OCI-LY1 (cell line): ENCODE measurements around the gene LRRC28.

Source experiments
- H2AFZ ChIP-seq: fragments of 200-600 bp; sonication (generic), shearing (Covaris generic); 2 replicates; pipeline ENCODE4 v1.6.0; 2014; ENCODE audit warnings: antibody characterized with exemption, mild to moderate bottlenecking, low read length
- H3F3A ChIP-seq: fragments of 200-600 bp; sonication (generic), shearing (Covaris generic); 2 replicates; pipeline ENCODE4 v1.6.0; 2014; ENCODE audit warnings: mild to moderate bottlenecking, antibody characterized with exemption, low read length, moderate library complexity; ENCODE audit not compliant: insufficient read depth
- H3K27ac ChIP-seq: fragments of 200-600 bp; sonication (generic); 2 replicates; pipeline ENCODE4 v1.5.1; 2014; ENCODE audit warnings: low read length, mixed run types, mild to moderate bottlenecking, low read depth; ENCODE audit not compliant: poor library complexity, severe bottlenecking
- H3K27me3 ChIP-seq: fragments of 200-600 bp; sonication (generic); 2 replicates; pipeline ENCODE4 v1.6.0; 2014; ENCODE audit warnings: antibody characterized with exemption, mild to moderate bottlenecking, low read length, moderate library complexity; ENCODE audit not compliant: insufficient read depth
- H3K36me3 ChIP-seq: fragments of 200-600 bp; sonication (generic); 2 replicates; pipeline ENCODE4 v1.6.1; 2014; ENCODE audit warnings: mild to moderate bottlenecking, antibody characterized with exemption, low read length, moderate library complexity, mixed read lengths; ENCODE audit not compliant: insufficient read depth
- H3K4me1 ChIP-seq: fragments of 200-600 bp; sonication (generic); 2 replicates; pipeline ENCODE4 v1.5.1; 2014; ENCODE audit warnings: mild to moderate bottlenecking, low read length, moderate library complexity; ENCODE audit not compliant: insufficient read depth, severe bottlenecking
- H3K4me2 ChIP-seq: fragments of 200-600 bp; sonication (generic), shearing (Covaris generic); 2 replicates; pipeline ENCODE4 v1.6.1; 2014; ENCODE audit warnings: low read length
- H3K4me3 ChIP-seq: fragments of 200-600 bp; sonication (generic); 2 replicates; pipeline ENCODE4 v1.5.1; 2014; ENCODE audit warnings: low read length, low read depth, mild to moderate bottlenecking, mixed read lengths; ENCODE audit not compliant: poor library complexity, severe bottlenecking
- H3K79me2 ChIP-seq: fragments of 200-600 bp; shearing (Covaris generic); 2 replicates; pipeline ENCODE4 v1.6.1; 2016; ENCODE audit warnings: mixed run types, low read length, mixed read lengths; ENCODE audit not compliant: insufficient read depth
- H3K9ac ChIP-seq: fragments of 200-600 bp; sonication (generic), shearing (Covaris generic); 2 replicates; pipeline ENCODE4 v1.6.1; 2014; ENCODE audit warnings: mild to moderate bottlenecking, low read length, mixed read lengths
- H3K9me2 ChIP-seq: fragments of 200-600 bp; sonication (generic), shearing (Covaris generic); 2 replicates; pipeline ENCODE4 v1.6.1; 2014; ENCODE audit warnings: low read depth, mild to moderate bottlenecking, low read length, mixed read lengths
- H3K9me3 ChIP-seq: fragments of 200-600 bp; shearing (Covaris generic); 2 replicates; pipeline ENCODE4 v1.6.1; 2014; ENCODE audit warnings: low read length, mixed read lengths
- H4K20me1 ChIP-seq: fragments of 200-600 bp; sonication (generic), shearing (Covaris generic); 2 replicates; pipeline ENCODE4 v1.6.0; 2016; ENCODE audit warnings: mild to moderate bottlenecking, low read length; ENCODE audit not compliant: insufficient read depth
- CTCF ChIP-seq: fragments of 200-600 bp; sonication (generic), shearing (Covaris generic); IDR thresholded peaks from 2 replicates; pipeline ENCODE4 v1.5.1; 2017; ENCODE audit warnings: mild to moderate bottlenecking, antibody characterized with exemption, low read length, moderate library complexity, mixed read lengths
- EZH2 ChIP-seq: fragments of 200-600 bp; sonication (generic), shearing (Covaris generic); IDR thresholded peaks from 2 replicates; pipeline ENCODE4 v1.8.0; 2017; ENCODE audit warnings: borderline replicate concordance, mixed run types, mild to moderate bottlenecking, antibody characterized with exemption, low read length, moderate library complexity, mixed read lengths

Gene LRRC28

GRCh38 chr15:99326235-99326634 is 75.0 kb downstream of the LRRC28 start:
- H3K79me2 ChIP-seq: no peaks in the 10 kb centered on the region
- H4K20me1 ChIP-seq: no peaks in the 10 kb centered on the region
- H3K27me3 ChIP-seq: no peaks in the 10 kb centered on the region
- H3K4me3 ChIP-seq: no peak overlapping the region
- no peaks in the 10 kb centered on the region; the same call in 1 of the 2 replicates for H3K36me3 ChIP-seq
- no peak overlapping the region for H3K9ac ChIP-seq
- H3K9me2 ChIP-seq: no peaks in the 10 kb centered on the region
- TF ChIP-seq CTCF (no peak), EZH2 (no peak)
- H3K27ac ChIP-seq: no peak overlapping the region
- no peaks in the 10 kb centered on the region for H3F3A ChIP-seq
- H3K4me2 ChIP-seq: no peak overlapping the region
- peaks cover 8% of the 10 kb centered on the region; the same call in 1 of the 2 replicates for H3K9me3 ChIP-seq
- H2AFZ ChIP-seq: no peak overlapping the region
- no peaks in the 10 kb centered on the region for H3K4me1 ChIP-seq

GRCh38 chr15:99328106-99329072 is 77.1 kb downstream of the LRRC28 start:
- H3K4me2 ChIP-seq: no peak overlapping the region

GRCh38 chr15:99331381-99331780 is 80.1 kb downstream of the LRRC28 start:
- TF ChIP-seq CTCF: no peak
- no peak for TF ChIP-seq EZH2
- H3K9ac ChIP-seq: no peak overlapping the region
- no peaks in the 10 kb centered on the region for H4K20me1 ChIP-seq
- H3F3A ChIP-seq: no peaks in the 10 kb centered on the region
- H3K4me3 ChIP-seq: no peak overlapping the region
- H3K27me3 ChIP-seq: no peaks in the 10 kb centered on the region
- no peaks in the 10 kb centered on the region for H3K4me1 ChIP-seq
- H3K9me2 ChIP-seq: no peaks in the 10 kb centered on the region
- no peaks in the 10 kb centered on the region for H3K79me2 ChIP-seq
- no peak overlapping the region for H3K4me2 ChIP-seq
- no peaks in the 10 kb centered on the region for H3K9me3 ChIP-seq
- no peak overlapping the region for H2AFZ ChIP-seq
- H3K27ac ChIP-seq: no peak overlapping the region
- no peaks in the 10 kb centered on the region for H3K36me3 ChIP-seq

More at GRCh38 chr15:99328106-99329072, 77.1 kb downstream of the LRRC28 start:
- Histone ChIP-seq H4K20me1 (no peaks in the 10 kb centered on the region), H3K4me3 (no peak overlapping the region), H3F3A (no peaks in the 10 kb centered on the region), H3K27ac (no peak overlapping the region), H3K9me2 (no peaks in the 10 kb centered on the region), H2AFZ (no peak overlapping the region), H3K9me3 (peaks cover 8% of the 10 kb centered on the region; the same call in 1 of the 2 replicates), H3K36me3 (no peaks in the 10 kb centered on the region; the same call in 1 of the 2 replicates), H3K79me2 (no peaks in the 10 kb centered on the region), H3K9ac (no peak overlapping the region), H3K4me1 (no peaks in the 10 kb centered on the region), H3K27me3 (no peaks in the 10 kb centered on the region)
- no peak for TF ChIP-seq EZH2
- TF ChIP-seq CTCF: no peak
